Gastrocnemius medialis (tissue), 4 donors: ENCODE measurements around the gene AKR7A3.

Experiments
- POLR2A ChIP-seq, 2 donors: fragments of 450-650 bp; IDR thresholded peaks; one replicate each; pipeline ENCODE4 v1.6.1; 2017; ENCODE audit warnings: antibody characterized with exemption in 2 of 2, mild to moderate bottlenecking in 2 of 2, moderate library complexity in 2 of 2
- TF ChIP-seq, protein P1 (sequence below), 5 experiments: fragments of 450-650 bp in 3 of 5; fragments of 200-600 bp in 2 of 5; sonication (generic) in 2 of 5; IDR thresholded peaks in 4 of 5; conservative IDR thresholded peaks in 1 of 5; 1 replicate in 4 of 5; 2 replicates in 1 of 5; pipeline ENCODE4 v1.5.1; 2016 to 2019; ENCODE audit warnings: antibody characterized with exemption in 5 of 5, mild to moderate bottlenecking in 3 of 5, moderate library complexity in 3 of 5

DNA sequence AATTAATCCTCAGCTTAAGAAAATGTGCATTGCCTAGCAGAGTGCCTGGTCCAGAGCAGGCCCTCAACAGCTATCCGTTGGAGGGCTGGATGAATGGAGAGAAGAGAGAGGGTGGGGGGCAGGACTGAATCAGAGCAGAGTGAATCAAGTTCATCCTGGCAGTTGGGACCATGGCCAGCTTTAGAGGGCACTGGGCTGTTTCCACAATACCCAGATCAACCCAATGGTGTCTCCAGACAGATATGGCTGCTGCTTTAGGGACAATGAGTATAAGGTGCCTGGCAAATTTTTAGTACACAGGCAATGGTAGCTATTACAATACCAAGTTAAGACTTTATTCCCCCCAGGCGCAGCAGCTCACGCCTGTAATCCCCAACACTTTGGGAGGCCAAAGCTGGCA, 54.3 kb downstream of the AKR7A3 start:
- TF ChIP-seq, protein P1, sequence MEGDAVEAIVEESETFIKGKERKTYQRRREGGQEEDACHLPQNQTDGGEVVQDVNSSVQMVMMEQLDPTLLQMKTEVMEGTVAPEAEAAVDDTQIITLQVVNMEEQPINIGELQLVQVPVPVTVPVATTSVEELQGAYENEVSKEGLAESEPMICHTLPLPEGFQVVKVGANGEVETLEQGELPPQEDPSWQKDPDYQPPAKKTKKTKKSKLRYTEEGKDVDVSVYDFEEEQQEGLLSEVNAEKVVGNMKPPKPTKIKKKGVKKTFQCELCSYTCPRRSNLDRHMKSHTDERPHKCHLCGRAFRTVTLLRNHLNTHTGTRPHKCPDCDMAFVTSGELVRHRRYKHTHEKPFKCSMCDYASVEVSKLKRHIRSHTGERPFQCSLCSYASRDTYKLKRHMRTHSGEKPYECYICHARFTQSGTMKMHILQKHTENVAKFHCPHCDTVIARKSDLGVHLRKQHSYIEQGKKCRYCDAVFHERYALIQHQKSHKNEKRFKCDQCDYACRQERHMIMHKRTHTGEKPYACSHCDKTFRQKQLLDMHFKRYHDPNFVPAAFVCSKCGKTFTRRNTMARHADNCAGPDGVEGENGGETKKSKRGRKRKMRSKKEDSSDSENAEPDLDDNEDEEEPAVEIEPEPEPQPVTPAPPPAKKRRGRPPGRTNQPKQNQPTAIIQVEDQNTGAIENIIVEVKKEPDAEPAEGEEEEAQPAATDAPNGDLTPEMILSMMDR (IDR thresholded peaks at IDR 0.05 in 4 of 5, conservative IDR thresholded peaks at IDR 0.05 in 1 of 5): no peak
- no peak for TF ChIP-seq POLR2A (IDR thresholded peaks at IDR 0.05)
